B cell (primary cell): Measurements from ENCODE around the gene MYL6. TPM values are rescaled to one million over a fixed set of nuclear protein-coding genes. Genes with fewer than 3 reads are reported as not detected.

Experiments
- ATAC-seq: fragments of 200-7000 bp; cut with Tn5 transposase; one replicate; pipeline ENCODE4 v1.10.0; 2021; ENCODE audit warnings: low read depth, mild to moderate bottlenecking, moderate number of reproducible peaks, moderate library complexity
- CTCF ChIA-PET: fragments of 350-600 bp; sonication (Branson Sonifier 250); formaldehyde crosslinking; loops from one replicate; lab custom pipeline; 2021; ENCODE audit warnings: antibody characterized with exemption, inconsistent platforms; lab: Charles Lee
- POLR2A ChIA-PET: fragments of 350-600 bp; sonication (Branson Sonifier 250); formaldehyde crosslinking; loops from one replicate; lab custom pipeline; 2021; ENCODE audit warnings: antibody characterized with exemption; lab: Charles Lee
- DNase-seq: peaks from one replicate; pipeline ENCODE4 v3.0.0; 2013
- H2AFZ ChIP-seq: 2 replicates; pipeline ENCODE4 v1.6.1; 2012; ENCODE audit warnings: mild to moderate bottlenecking, low read depth, low read length; ENCODE audit not compliant: insufficient read depth, poor library complexity, severe bottlenecking
- H3K27ac ChIP-seq, 2 donors: 1 replicate in 1 of 2; 2 replicates in 1 of 2; pipeline ENCODE4 v1.5.1; 2012 to 2013; ENCODE audit warnings: low read length in 2 of 2, mild to moderate bottlenecking in 2 of 2, moderate library complexity in 1 of 2
- H3K27me3 ChIP-seq, 4 experiments: fragments of 200-600 bp in 1 of 4; sonication (generic) in 1 of 4; replicated peaks in 1 of 4; 1 replicate in 2 of 4; 2 replicates in 2 of 4; pipeline versions ENCODE4 v1.6.1 to v1.7.0; 2013 to 2016; ENCODE audit warnings: low read length in 3 of 4, mild to moderate bottlenecking in 2 of 4, mixed read lengths in 1 of 4, moderate library complexity in 1 of 4; ENCODE audit not compliant: insufficient read depth in 4 of 4, control insufficient read depth in 3 of 4; ENCODE audit errors: control extremely low read depth in 1 of 4
- H3K36me3 ChIP-seq, 2 experiments: replicated peaks in 1 of 2; 1 replicate in 1 of 2; 2 replicates in 1 of 2; pipeline versions ENCODE4 v1.6.1 to v1.7.1; 2013; ENCODE audit warnings: low read length in 1 of 2; ENCODE audit not compliant: insufficient read depth in 2 of 2, control insufficient read depth in 1 of 2; ENCODE audit errors: control extremely low read depth in 1 of 2, extremely low read depth in 1 of 2
- H3K4me1 ChIP-seq, 2 donors: fragments of 200-600 bp in 1 of 2; sonication (generic) in 1 of 2; 1 replicate in 1 of 2; 2 replicates in 1 of 2; pipeline versions ENCODE4 v1.5.1 to v1.6.1; 2013 to 2017; ENCODE audit warnings: low read length in 2 of 2; ENCODE audit not compliant: control insufficient read depth in 2 of 2, insufficient read depth in 2 of 2
- H3K4me2 ChIP-seq: replicated peaks from 2 replicates; pipeline ENCODE3; 2012; ENCODE audit warnings: mild to moderate bottlenecking, low read depth, low read length; ENCODE audit not compliant: poor library complexity, severe bottlenecking
- H3K4me3 ChIP-seq, 5 experiments: fragments of 200-600 bp in 1 of 5; sonication (generic) in 1 of 5; 1 replicate in 3 of 5; 2 replicates in 2 of 5; pipeline versions ENCODE4 v1.5.1 to v1.7.0; 2011 to 2016; ENCODE audit warnings: low read length in 4 of 5, mild to moderate bottlenecking in 4 of 5, low read depth in 2 of 5, control low read depth in 1 of 5, moderate library complexity in 1 of 5; ENCODE audit not compliant: insufficient read depth in 1 of 5; ENCODE audit errors: control extremely low read depth in 1 of 5, extremely low read depth in 1 of 5
- H3K79me2 ChIP-seq: fragments of 200-600 bp; sonication (generic); one replicate; pipeline ENCODE4 v1.6.0; 2016; ENCODE audit warnings: low read length; ENCODE audit not compliant: control insufficient read depth, insufficient read depth
- H3K9ac ChIP-seq: fragments of 200-600 bp; sonication (generic); 2 replicates; pipeline ENCODE4 v1.6.1; 2017; ENCODE audit warnings: mild to moderate bottlenecking, low read length, moderate library complexity
- H3K9me3 ChIP-seq, 3 donors: one replicate each; pipeline versions ENCODE4 v1.6.1 to v1.7.1; 2013; ENCODE audit warnings: low read length in 2 of 3; ENCODE audit not compliant: control insufficient read depth in 2 of 3, insufficient read depth in 1 of 3; ENCODE audit errors: control extremely low read depth in 1 of 3
- H4K20me1 ChIP-seq: 2 replicates; pipeline ENCODE4 v1.6.0; 2012; ENCODE audit warnings: mild to moderate bottlenecking, low read length; ENCODE audit not compliant: insufficient read depth, control insufficient read depth, poor library complexity, severe bottlenecking
- H3K27ac Mint-ChIP-seq: one replicate; pipeline ENCODE4 v1.8.0; 2021; ENCODE audit warnings: mixed read lengths
- H3K27me3 Mint-ChIP-seq: one replicate; pipeline ENCODE4 v1.8.0; 2021; ENCODE audit warnings: mixed read lengths
- H3K4me1 Mint-ChIP-seq: one replicate; pipeline ENCODE4 v1.8.0; 2021; ENCODE audit warnings: mixed read lengths
- H3K4me3 Mint-ChIP-seq: one replicate; pipeline ENCODE4 v1.8.0; 2021; ENCODE audit warnings: mixed read lengths
- H3K9me3 Mint-ChIP-seq: one replicate; pipeline ENCODE4 v1.8.0; 2022; ENCODE audit warnings: mixed read lengths; ENCODE audit not compliant: insufficient read depth
- CTCF ChIP-seq: fragments of 200-600 bp; IDR thresholded peaks from one replicate; pipeline ENCODE4 v1.8.0; 2022; ENCODE audit warnings: antibody characterized with exemption, mild to moderate bottlenecking
- EZH2 ChIP-seq: IDR thresholded peaks from 2 replicates; pipeline ENCODE4 v1.6.1; 2012; ENCODE audit warnings: borderline replicate concordance, low read depth, mild to moderate bottlenecking, moderate library complexity, low read length; ENCODE audit not compliant: insufficient read depth, poor library complexity, severe bottlenecking
- WGBS: methylation state at CpG from one replicate; pipeline ENCODE4 v1.1.5; 2013; ENCODE audit warnings: missing lambda C conversion rate; ENCODE audit not compliant: insufficient coverage; 5-methylcytosine and 5-hydroxymethylcytosine counted together
- intact Hi-C: fragments of 100-400 bp; cut with micrococcal nuclease; formaldehyde crosslinking; loops from one replicate; pipeline ENCODE4 v1.10.0; 2022
- polyA plus RNA-seq: library from polyadenylated mRNA; depleted of rRNA; stranded (reverse); fragments of >200 nt; gene quantifications from 2 replicates; pipeline ENCODE4 v1.2.3, GENCODE V29; 2012
- total RNA-seq, 2 donors: library from RNA; stranded (reverse); fragments of 120-200 nt in 1 of 2; gene quantifications; 1 replicate in 1 of 2; 2 replicates in 1 of 2; pipeline versions ENCODE4 v1.2.3 to v1.2.4, GENCODE V29; 2013 to 2022

Gene MYL6
- total and polyA plus RNA-seq, 2 donors (not counting 1 experiment from before 2014, with no cell fraction given), result 675 to 711 TPM

GRCh38 chr12:56152756-56153677 is 5.1 kb upstream of the MYL6 start:
- Histone ChIP-seq H3K27ac (peak overlapping the region in 1 of 2 donors; percentile 88), H3K9me3 (no peaks in the 10 kb centered on the region), H3K27me3 (no peaks in the 10 kb centered on the region), H3K4me1 (peaks cover 15 to 29% of the 10 kb centered on the region in 2 donors), H2AFZ (peak overlapping the region; percentile 94), H3K79me2 (peaks cover 64% of the 10 kb centered on the region), H3K9ac (peak overlapping the region; percentile 88), H4K20me1 (no peaks in the 10 kb centered on the region), H3K4me2 (peak overlapping the region; percentile 89), H3K4me3 (peak overlapping the region; percentile 50 to 89 (median 76)), H3K36me3 (peaks cover 0 to 3% of the 10 kb centered on the region in 2 experiments)
- POLR2A ChIA-PET, result interaction anchor here (0.6 to 2.1 kb wide), 2 partner anchors 25 to 46 kb away, joined by 3 to 28 read pairs; partner anchors contain the start of gene ESYT1
- TF ChIP-seq CTCF, result no peak
- TF ChIP-seq EZH2, result no peak
- H3K9me3 Mint-ChIP-seq, result no peaks in the 10 kb centered on the region
- CTCF ChIA-PET, result interaction anchor here (2.0 kb wide), 1 partner anchor 69 kb away, joined by 6 read pairs; the partner anchor contains the start of gene RNF41
- peak overlapping the region; percentile 94 for H3K4me3 Mint-ChIP-seq
- WGBS, result 10% methylated on average over 4 of the region's 8 CpGs
- ATAC-seq (no peak), DNase-seq (no peak)
- peaks cover 38% of the 10 kb centered on the region for H3K4me1 Mint-ChIP-seq
- peak overlapping the region; percentile 98 for H3K27ac Mint-ChIP-seq
- intact Hi-C loops, result loop anchor here (1.0 to 10.0 kb wide), 3 partner anchors 27 to 922 kb away; partner anchors contain the start of genes NEMP1 and PA2G4
- no peaks in the 10 kb centered on the region for H3K27me3 Mint-ChIP-seq
